ENCODE data around the gene PAFAH1B2. TPM values are rescaled to one million over a fixed set of nuclear protein-coding genes. Genes with fewer than 3 reads are reported as not detected.

The PAFAH1B2 gene
- total RNA-seq, 1 experiment from 2014 or later = 154 TPM

GRCh38 chr11:117220568-117220967 lies 76.5 kb downstream of the PAFAH1B2 start:
- H4K20me1 ChIP-seq (ENCODE audit: insufficient read depth) = no peaks in the 10 kb centered on the region
- ATAC-seq (no peak), DNase-seq (ENCODE audit: low read depth, low spot score) (no peak)
- no peak overlapping the region for H3K4me3 ChIP-seq (replicated peaks in 1 of 2; ENCODE audit: low read depth in 1 of 2, low read length in 2 of 2)
- no peak overlapping the region for H3K27ac ChIP-seq (ENCODE audit: low read depth, low read length)
- TF ChIP-seq CBX3 (IDR thresholded peaks at IDR 0.05; ENCODE audit: low read depth) = no peak
- TF ChIP-seq REST (IDR thresholded peaks at IDR 0.05; ENCODE audit: low read depth) = no peak
- TF ChIP-seq EGR1 (IDR thresholded peaks at IDR 0.05; ENCODE audit: low read depth) = no peak
- no peak for TF ChIP-seq SP1 (IDR thresholded peaks at IDR 0.05; ENCODE audit: low read depth)
- TF ChIP-seq JUND (IDR thresholded peaks at IDR 0.05) = no peak
- no peak for TF ChIP-seq EZH2 (IDR thresholded peaks at IDR 0.05)
- TF ChIP-seq POLR2AphosphoS5 (IDR thresholded peaks at IDR 0.05; ENCODE audit: low read depth, low read length) = no peak
- no peak for TF ChIP-seq ATF3 (IDR thresholded peaks at IDR 0.05)
- no peak for TF ChIP-seq RAD21 (IDR thresholded peaks at IDR 0.05; ENCODE audit: low read depth)
- no peak for TF ChIP-seq CEBPB (IDR thresholded peaks at IDR 0.05; ENCODE audit: low read depth)
- TF ChIP-seq ELF1 (IDR thresholded peaks at IDR 0.05; ENCODE audit: borderline replicate concordance, low read depth) = no peak
- ChIA-PET POLR2A (interaction anchor here (1.9 kb wide), 1 partner anchor 42 kb away, joined by 6 read pairs; the partner anchor contains the start of gene SIDT2), CTCF (interaction anchor here (2.6 kb wide), 1 partner anchor 11 kb away, joined by 10 read pairs; the partner anchor contains the start of genes PCSK7 and RNF214), RAD21 (ENCODE audit: low non-redundant PET in 1 of 2, low total read pairs in 2 of 2, uncharacterized antibody in 2 of 2, unreplicated experiment in 2 of 2) (no interaction called here)
- intact Hi-C loops (cut with micrococcal nuclease) = no loop called here
- no peak overlapping the region for H2AFZ ChIP-seq (ENCODE audit: low read depth, low read length, poor library complexity, severe bottlenecking)
- H3K4me1 ChIP-seq (ENCODE audit: control insufficient read depth in 1 of 2, insufficient read depth in 2 of 2, low read length in 2 of 2) = peaks cover 10 to 20% of the 10 kb centered on the region in 2 experiments
- no peaks in the 10 kb centered on the region for H3K9me2 ChIP-seq (ENCODE audit: insufficient read depth)
- no TSS peak for BruUV-seq (replicated peaks)
- H3K4me2 ChIP-seq (ENCODE audit: low read length) = no peak overlapping the region
- H3K9ac ChIP-seq (ENCODE audit: low read length) = no peak overlapping the region
- H3K9me3 ChIP-seq (ENCODE audit: control insufficient read depth in 1 of 2, insufficient read depth in 1 of 2, low read depth in 1 of 2, low read length in 2 of 2) = no peaks in the 10 kb centered on the region
- no peaks in the 10 kb centered on the region for H3K27me3 ChIP-seq (ENCODE audit: insufficient read depth, low read length)
- no peaks in the 10 kb centered on the region for H3K79me2 ChIP-seq (ENCODE audit: insufficient read depth, low read length)
- peaks cover 13 to 14% of the 10 kb centered on the region in 2 experiments; a peak in 3 of 4 replicates for H3K36me3 ChIP-seq (ENCODE audit: control insufficient read depth in 1 of 2, insufficient read depth in 2 of 2, low read length in 2 of 2)

All from HCT116 (cell line).